ENCODE data around the gene THBS2. TPM values are rescaled to one million over a fixed set of nuclear protein-coding genes. Genes with fewer than 3 reads are reported as not detected.

THBS2 gene
- total and polyA plus RNA-seq, 2 of the 4 experiments (the other 2 are of a cell fraction), result 97.3 to 113 TPM

DNA sequence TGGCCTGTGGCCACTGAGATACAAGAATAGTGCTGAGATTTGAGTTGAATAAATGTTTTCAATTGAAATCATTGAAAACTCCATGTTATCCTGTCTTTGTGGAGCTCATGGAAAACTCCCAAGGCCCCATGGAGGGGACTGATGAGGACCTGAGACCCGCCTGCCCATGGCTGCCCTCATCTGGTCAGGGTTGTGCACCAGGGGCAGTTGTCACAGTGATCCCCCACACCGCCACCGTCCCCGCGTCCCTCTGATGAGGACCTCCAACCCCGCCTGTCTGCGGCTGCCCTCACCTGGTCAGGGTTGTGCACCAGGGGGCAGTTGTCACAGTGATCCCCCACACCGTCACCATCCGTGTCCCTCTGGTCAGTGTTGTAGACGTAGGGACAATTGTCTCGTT is 27.8 kb downstream of the THBS2 start:
- no peak for ATAC-seq (ENCODE audit: low read depth)
- ChIA-PET POLR2A (ENCODE audit: unreplicated experiment) (no interaction called here), CTCF (no interaction called here)
- no peak overlapping the region for H3K14ac ChIP-seq (replicated peaks; ENCODE audit: low read depth, low read length)
- H3K9me3 ChIP-seq (ENCODE audit: control insufficient read depth, insufficient read depth, low read length), result peaks cover 3% of the 10 kb centered on the region; the same call in 1 of the 2 replicates
- H4K20me1 ChIP-seq (ENCODE audit: insufficient read depth, low read length), result no peaks in the 10 kb centered on the region
- no peak overlapping the region for H2BK5ac ChIP-seq (ENCODE audit: low read depth, low read length, poor library complexity, severe bottlenecking)
- 94% methylated on average over 7 of the region's 11 CpGs; no CpG with 5 or more reads in 1 of the 2 experiments for WGBS, 2 experiments (ENCODE audit: extremely low coverage in 2 of 2, insufficient read length in 1 of 2)
- TF ChIP-seq, protein P1, sequence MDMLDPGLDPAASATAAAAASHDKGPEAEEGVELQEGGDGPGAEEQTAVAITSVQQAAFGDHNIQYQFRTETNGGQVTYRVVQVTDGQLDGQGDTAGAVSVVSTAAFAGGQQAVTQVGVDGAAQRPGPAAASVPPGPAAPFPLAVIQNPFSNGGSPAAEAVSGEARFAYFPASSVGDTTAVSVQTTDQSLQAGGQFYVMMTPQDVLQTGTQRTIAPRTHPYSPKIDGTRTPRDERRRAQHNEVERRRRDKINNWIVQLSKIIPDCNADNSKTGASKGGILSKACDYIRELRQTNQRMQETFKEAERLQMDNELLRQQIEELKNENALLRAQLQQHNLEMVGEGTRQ (IDR thresholded peaks at IDR 0.05; ENCODE audit: low read depth, low read length), result no peak
- TF ChIP-seq POLR2A (IDR thresholded peaks at IDR 0.05; ENCODE audit: low read depth, low read length) (no peak), CEBPB (IDR thresholded peaks at IDR 0.05; ENCODE audit: low read depth, low read length) (no peak), RAD21 (IDR thresholded peaks at IDR 0.05; ENCODE audit: low read length) (no peak), MXI1 (IDR thresholded peaks at IDR 0.05; ENCODE audit: borderline replicate concordance, low read depth, low read length) (no peak), MAFK (IDR thresholded peaks at IDR 0.05; ENCODE audit: low read depth, low read length) (no peak), BHLHE40 (IDR thresholded peaks at IDR 0.05; ENCODE audit: low read depth, low read length) (no peak), RCOR1 (IDR thresholded peaks at IDR 0.05; ENCODE audit: insufficient replicate concordance, low read length) (no peak), RFX5 (IDR thresholded peaks at IDR 0.05; ENCODE audit: low read depth, low read length) (no peak), SMC3 (IDR thresholded peaks at IDR 0.05; ENCODE audit: low read depth, low read length) (no peak), FOS (IDR thresholded peaks at IDR 0.05; ENCODE audit: low read depth, low read length) (no peak), MAZ (IDR thresholded peaks at IDR 0.05; ENCODE audit: borderline replicate concordance, low read depth, low read length) (no peak), NFE2L2 (IDR thresholded peaks at IDR 0.05; ENCODE audit: low read depth, low read length) (no peak), CHD1 (IDR thresholded peaks at IDR 0.05; ENCODE audit: low read depth, low read length) (no peak)
- TF ChIP-seq, protein P2, sequence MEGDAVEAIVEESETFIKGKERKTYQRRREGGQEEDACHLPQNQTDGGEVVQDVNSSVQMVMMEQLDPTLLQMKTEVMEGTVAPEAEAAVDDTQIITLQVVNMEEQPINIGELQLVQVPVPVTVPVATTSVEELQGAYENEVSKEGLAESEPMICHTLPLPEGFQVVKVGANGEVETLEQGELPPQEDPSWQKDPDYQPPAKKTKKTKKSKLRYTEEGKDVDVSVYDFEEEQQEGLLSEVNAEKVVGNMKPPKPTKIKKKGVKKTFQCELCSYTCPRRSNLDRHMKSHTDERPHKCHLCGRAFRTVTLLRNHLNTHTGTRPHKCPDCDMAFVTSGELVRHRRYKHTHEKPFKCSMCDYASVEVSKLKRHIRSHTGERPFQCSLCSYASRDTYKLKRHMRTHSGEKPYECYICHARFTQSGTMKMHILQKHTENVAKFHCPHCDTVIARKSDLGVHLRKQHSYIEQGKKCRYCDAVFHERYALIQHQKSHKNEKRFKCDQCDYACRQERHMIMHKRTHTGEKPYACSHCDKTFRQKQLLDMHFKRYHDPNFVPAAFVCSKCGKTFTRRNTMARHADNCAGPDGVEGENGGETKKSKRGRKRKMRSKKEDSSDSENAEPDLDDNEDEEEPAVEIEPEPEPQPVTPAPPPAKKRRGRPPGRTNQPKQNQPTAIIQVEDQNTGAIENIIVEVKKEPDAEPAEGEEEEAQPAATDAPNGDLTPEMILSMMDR (conservative IDR thresholded peaks at IDR 0.05; ENCODE audit: low read depth, low read length), result no peak
- TF ChIP-seq, protein P3, sequence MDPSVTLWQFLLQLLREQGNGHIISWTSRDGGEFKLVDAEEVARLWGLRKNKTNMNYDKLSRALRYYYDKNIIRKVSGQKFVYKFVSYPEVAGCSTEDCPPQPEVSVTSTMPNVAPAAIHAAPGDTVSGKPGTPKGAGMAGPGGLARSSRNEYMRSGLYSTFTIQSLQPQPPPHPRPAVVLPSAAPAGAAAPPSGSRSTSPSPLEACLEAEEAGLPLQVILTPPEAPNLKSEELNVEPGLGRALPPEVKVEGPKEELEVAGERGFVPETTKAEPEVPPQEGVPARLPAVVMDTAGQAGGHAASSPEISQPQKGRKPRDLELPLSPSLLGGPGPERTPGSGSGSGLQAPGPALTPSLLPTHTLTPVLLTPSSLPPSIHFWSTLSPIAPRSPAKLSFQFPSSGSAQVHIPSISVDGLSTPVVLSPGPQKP (IDR thresholded peaks at IDR 0.05; ENCODE audit: borderline replicate concordance, low read depth, low read length), result no peak
- H3K4me2 ChIP-seq (ENCODE audit: low read depth, low read length), result no peak overlapping the region
- no peak overlapping the region for H4K5ac ChIP-seq (ENCODE audit: low read depth, low read length)
- no peak overlapping the region for H3K23ac ChIP-seq (ENCODE audit: low read depth, low read length)
- H2AK9ac ChIP-seq (replicated peaks; ENCODE audit: low read depth, low read length, poor library complexity), result no peak overlapping the region
- no peak overlapping the region for H3K9ac ChIP-seq (ENCODE audit: low read depth, low read length)
- H3K27me3 ChIP-seq (ENCODE audit: control insufficient read depth, insufficient read depth, low read length), result no peaks in the 10 kb centered on the region
- no peak overlapping the region for H2BK15ac ChIP-seq (ENCODE audit: low read depth, low read length)
- H3K4me3 ChIP-seq (ENCODE audit: insufficient read depth, low read depth, low read length), result no peak overlapping the region
- dilution Hi-C loops (cut with HindIII; ENCODE audit: low sequenced_read_pairs, unreplicated experiment), result no loop called here
- H2AK5ac ChIP-seq (ENCODE audit: low read depth, low read length), result no peak overlapping the region
- H2AFZ ChIP-seq (replicated peaks; ENCODE audit: low read length, poor library complexity), result no peak overlapping the region
- no peak overlapping the region for H3K18ac ChIP-seq (ENCODE audit: low read depth, low read length)
- no TSS peak for BruUV-seq (replicated peaks)
- H4K91ac ChIP-seq (ENCODE audit: insufficient read depth, low read depth, low read length), result no peak overlapping the region
- intact Hi-C loops (cut with micrococcal nuclease), result no loop called here
- no peak overlapping the region for H2BK120ac ChIP-seq (ENCODE audit: low read depth, low read length)
- peaks cover 12% of the 10 kb centered on the region for H3K9me1 ChIP-seq (ENCODE audit: insufficient read depth, low read length)
- in situ Hi-C loops (cut with MboI; ENCODE audit: low sequenced_read_pairs), result no loop called here
- H3K27ac ChIP-seq (ENCODE audit: insufficient read depth, low read length), result no peak overlapping the region
- no peak overlapping the region for H4K8ac ChIP-seq (ENCODE audit: low read depth in 2 of 2, low read length in 2 of 2)
- no peak overlapping the region for H3K4ac ChIP-seq (ENCODE audit: low read depth, low read length)
- no peaks in the 10 kb centered on the region for H3K79me1 ChIP-seq (ENCODE audit: low read depth in 1 of 2, low read length in 2 of 2)
- H2BK20ac ChIP-seq (ENCODE audit: low read depth, low read length), result no peak overlapping the region
- H3K4me1 ChIP-seq (ENCODE audit: control insufficient read depth, insufficient read depth, low read length), result peaks cover 7% of the 10 kb centered on the region
- peaks cover 51% of the 10 kb centered on the region for H3K36me3 ChIP-seq (ENCODE audit: control insufficient read depth, insufficient read depth, low read length)
- no peak for DNase-seq
- H3K56ac ChIP-seq (ENCODE audit: extremely low read depth, insufficient read depth, low read length), result no peak overlapping the region
